GM18507 (cell line): ENCODE results near the gene SSNA1.

Source experiments
- DNase-seq: peaks from one replicate; pipeline ENCODE4 v3.0.0; 2011; ENCODE audit warnings: low read depth; ENCODE audit not compliant: insufficient read length; ENCODE audit errors: extremely low spot score
- FAIRE-seq: peaks from 2 replicates; lab custom pipeline; 2011; peaks lifted over from hg19 to GRCh38; lab: Jason Lieb, UNC

The SSNA1 gene

GRCh38 chr9:137194909-137195308 lies 6.4 kb downstream of the SSNA1 start:
- FAIRE-seq, result no peak
- no peak for DNase-seq

DNA sequence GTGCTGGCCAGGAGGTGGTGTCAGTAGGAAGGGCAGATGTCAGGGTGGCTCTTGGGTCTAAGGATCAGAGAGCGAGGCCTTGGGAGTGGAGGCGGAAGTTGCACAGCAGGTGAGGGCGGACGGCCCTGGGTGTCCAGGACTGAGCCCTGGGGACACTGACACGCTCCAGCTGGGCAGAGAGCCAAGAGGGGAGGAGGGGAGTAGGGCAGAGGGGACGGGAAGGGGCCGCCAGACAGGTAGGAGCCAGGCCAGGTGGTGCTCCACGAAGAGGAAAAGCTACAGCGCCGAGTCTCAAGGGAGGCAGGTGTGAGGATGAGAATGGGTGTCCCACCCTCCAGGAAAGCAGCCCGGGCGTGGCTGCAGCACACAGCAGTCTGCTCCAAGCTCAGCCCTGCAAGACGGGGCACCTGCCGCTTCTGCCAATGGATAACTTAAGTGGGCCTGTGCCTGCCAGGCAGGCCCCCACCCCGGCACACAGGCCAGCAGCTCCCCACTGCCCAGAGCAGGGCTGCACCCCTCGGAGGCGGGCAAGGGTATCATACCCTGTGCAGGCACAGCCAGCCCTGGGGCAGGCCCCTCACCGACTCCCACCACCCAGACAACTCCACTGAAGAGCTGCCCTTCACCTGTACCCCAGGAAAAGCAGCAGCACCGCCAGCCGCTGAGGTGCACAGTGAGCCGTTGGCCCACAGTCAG lies 7.2 kb downstream of the SSNA1 start:
- no peak for DNase-seq
- FAIRE-seq, result no peak

GRCh38 chr9:137198051-137198901 lies 9.8 kb downstream of the SSNA1 start:
- FAIRE-seq, result no peak
- DNase-seq, result no peak

- FAIRE-seq (no peak), DNase-seq (no peak)
These were observed 10.4 kb downstream of the SSNA1 start for GRCh38 chr9:137198902-137199283.

DNA sequence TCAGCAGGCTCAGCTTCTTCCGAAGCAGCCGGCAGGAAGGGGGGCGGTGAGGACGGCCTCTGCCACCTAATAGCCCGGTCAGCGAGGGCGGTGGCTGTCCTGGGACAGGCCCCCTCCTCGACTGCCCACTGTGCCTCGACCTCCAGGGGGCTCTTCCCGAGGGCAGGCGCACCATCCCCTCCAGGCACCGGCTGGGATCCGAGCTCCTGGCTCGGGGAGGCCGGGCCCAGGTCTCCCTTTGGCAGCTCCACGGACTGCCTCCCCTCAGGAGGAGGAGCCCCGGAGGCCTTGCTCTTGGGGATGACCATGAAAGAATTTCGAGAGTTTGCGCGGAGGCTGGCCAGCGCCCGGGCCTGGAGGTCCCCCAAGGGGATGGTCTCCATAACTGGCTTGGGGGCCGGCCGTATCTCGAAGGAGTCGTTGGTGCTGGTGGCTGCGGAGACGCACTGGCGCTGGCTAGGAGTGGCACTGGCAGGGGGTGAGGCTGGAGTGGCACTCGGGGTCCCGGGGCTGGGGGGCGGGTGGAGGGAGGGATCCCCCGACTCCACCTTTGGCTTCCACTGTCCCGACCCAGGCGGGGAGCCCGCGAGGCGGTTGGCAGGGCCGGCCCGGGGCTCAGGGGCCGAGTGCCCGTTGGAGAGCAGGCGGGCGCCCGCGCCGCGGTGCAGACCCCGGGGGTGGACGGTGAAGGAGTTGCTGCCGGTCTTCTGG lies 11.1 kb downstream of the SSNA1 start:
- DNase-seq (no peak), FAIRE-seq (no peak)

DNA sequence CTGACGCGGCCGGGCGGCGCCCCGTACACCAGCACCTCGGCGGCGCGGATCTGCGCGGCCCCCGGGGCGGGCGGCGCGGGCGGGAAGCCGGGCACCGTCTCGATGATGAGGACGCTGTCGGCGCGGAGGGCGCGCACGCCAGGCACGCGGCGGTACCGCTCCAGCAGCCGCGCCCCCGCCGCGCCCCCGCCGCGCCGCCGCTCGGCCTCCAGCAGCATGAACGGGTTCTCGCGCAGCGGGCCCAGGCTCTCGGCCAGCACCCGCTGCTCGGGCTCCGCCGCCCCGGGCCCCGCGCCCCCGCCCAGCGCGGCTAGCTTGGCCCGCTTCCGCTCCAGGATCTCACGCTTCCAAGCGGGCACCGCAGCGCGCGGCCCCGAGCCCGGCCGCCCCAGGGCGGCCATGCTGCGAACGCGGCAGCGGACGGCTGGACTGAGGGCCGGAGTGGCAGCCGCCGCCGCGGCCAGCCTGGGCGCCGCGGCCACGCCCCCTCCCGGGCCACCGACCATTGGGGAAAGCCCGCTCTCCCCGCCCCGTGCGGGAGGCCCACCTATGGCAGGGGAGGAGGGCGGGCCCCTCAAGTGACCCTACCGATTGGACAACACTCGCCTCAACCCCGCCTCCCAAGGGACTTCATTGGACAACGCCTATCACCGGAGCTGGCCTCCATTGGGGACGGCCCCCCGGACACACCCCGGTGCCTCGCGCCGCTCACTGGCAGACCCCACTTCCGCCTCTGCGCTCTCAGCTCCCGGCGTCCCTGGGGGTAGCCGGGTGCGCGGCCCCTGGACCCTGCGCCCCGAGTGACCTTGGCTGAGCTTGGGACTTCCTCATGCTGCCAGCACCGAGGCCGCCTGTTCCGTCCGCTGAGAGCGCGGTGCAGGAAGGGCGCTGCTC lies 12.1 kb downstream of the SSNA1 start, which contains the start of gene TPRN:
TSS of gene TPRN (minus strand) at position 431 of the 894 bp plus-strand sequence. CDS start at position 401, 30 bp downstream.
- peak; percentile 100 for FAIRE-seq
- peak; percentile 100 for DNase-seq

DNA sequence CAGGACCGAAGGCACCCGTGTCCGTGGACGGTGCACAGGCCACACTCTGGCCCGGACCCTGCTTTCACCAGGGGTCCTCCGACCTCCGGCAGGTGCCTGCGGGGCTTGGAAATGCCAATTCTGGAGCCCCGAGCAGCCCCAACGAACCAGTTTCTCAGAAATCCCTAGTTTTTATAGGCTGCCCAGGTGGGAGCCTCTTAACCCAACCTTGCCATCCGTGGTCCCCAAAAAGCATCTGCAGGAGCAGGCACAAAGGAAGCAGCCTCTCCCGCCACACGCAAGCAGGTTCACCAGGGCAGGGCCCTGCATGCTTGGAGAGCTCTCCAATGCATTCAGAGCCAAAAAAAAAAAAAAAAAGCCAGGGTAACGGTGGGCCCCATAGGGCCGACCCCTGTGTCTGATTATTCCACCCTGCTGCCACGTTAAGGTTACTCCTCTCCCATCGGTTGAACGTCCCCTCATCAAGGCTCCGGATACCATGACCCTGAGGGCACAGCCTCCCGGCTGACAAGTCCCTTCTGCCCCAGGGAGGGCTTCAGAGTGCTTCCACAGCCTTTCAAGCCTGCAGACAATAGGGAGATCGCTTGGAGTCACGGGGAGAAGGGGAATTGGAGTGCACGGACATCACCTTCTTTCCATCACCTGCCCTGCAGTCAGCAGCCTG lies 12.9 kb downstream of the SSNA1 start:
- FAIRE-seq (no peak), DNase-seq (no peak)

DNA sequence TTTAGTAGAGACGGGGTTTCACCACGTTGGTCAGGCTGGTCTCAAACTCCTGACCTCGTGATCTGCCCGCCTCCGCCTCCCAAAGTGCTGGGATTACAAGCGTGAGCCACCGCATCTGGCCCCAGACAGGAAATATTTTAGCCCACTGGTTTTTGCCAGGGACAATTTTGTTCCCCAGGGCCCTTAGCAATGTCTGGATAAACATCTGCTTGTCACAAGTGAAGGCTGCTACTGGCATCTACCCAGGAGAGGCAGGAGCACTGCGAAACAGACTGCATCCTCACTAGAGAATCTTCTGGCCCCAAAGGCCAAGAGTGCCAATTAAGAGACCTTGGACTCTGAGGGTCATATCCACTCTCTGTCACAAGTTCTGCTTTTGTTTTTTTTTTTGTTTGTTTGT lies 14.5 kb downstream of the SSNA1 start:
- no peak for DNase-seq
- no peak for FAIRE-seq

DNA sequence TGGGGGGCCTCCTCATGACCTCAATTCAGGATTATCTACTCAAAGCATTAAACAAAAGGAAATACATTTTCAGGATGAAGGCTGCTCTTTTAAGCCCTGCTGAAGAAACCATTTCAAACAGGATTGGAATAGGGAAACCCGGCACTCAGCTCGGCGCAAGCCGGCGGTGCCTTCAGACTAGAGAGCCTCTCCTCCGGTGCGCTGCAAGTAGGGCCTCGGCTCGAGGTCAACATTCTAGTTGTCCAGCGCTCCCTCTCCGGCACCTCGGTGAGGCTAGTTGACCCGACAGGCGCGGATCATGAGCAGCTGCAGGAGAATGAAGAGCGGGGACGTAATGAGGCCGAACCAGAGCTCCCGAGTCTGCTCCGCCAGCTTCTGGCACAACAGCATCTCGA lies 16.3 kb downstream of the SSNA1 start:
- DNase-seq (no peak), FAIRE-seq (no peak)

- FAIRE-seq, result peak; percentile 84
These were observed 16.9 kb downstream of the SSNA1 start, which contains the start of the genes NDOR1 and TMEM203 for GRCh38 chr9:137205126-137206069. Gene NDOR1, plus strand, starts transcription at chr9:137205700. Its CDS starts 78 bp downstream, at chr9:137205778. Gene TMEM203, minus strand, starts transcription at chr9:137205648. Its CDS starts 234 bp downstream, at chr9:137205414.

GRCh38 chr9:137206602-137207001 lies 18.1 kb downstream of the SSNA1 start:
- no peak for DNase-seq
- FAIRE-seq, result no peak

More at GRCh38 chr9:137205126-137206069, 16.9 kb downstream of the SSNA1 start, which contains the start of the genes NDOR1 and TMEM203:
- peak; percentile 96 for DNase-seq

DNA sequence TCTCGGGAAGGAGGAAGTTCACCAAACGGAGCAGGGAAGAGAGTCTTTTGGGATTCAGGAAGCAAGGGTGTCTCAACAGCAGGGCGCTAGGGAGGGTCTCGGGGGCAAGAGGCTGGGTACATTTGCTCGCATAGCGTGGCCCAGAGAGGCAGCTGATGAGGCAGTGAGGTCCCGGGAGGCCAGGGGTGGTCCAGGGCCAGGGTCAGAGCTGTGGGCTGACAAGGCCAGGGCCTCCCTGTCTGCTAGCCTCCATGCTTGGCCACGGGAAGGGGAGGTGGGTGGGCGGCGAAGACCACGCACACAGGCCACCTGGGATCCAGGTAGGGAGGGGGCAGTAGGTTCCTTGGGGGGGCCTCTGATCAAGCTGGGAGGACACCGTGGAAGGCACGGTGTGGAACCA lies 23.1 kb downstream of the SSNA1 start:
- FAIRE-seq (no peak), DNase-seq (no peak)

- FAIRE-seq (no peak), DNase-seq (no peak)
These were observed 24.0 kb downstream of the SSNA1 start for GRCh38 chr9:137212520-137212919.

- DNase-seq, result no peak
- no peak for FAIRE-seq
These were observed 24.9 kb downstream of the SSNA1 start for GRCh38 chr9:137213160-137214060.

GRCh38 chr9:137214620-137215019 lies 26.1 kb downstream of the SSNA1 start:
- DNase-seq (no peak), FAIRE-seq (no peak)

GRCh38 chr9:137215196-137215986 lies 26.9 kb downstream of the SSNA1 start:
- no peak for FAIRE-seq
- no peak for DNase-seq
